SU-DHL-6 (cell line): Measurements from ENCODE around the gene SCN9A.
"Not testable (repeated sequence)": the region's sequence is repeated elsewhere in the genome, so short reads cannot be mapped to it uniquely, and the experiment has no call there.

Experiments used
- CTCF ChIP-seq: fragments of 200-600 bp; sonication (generic); IDR thresholded peaks from one replicate; pipeline ENCODE4 v1.5.1; 2017; ENCODE audit warnings: antibody characterized with exemption, mild to moderate bottlenecking, low read length, moderate library complexity; ENCODE audit not compliant: insufficient read depth, poor library complexity, severe bottlenecking
- EZH2phosphoT487 ChIP-seq: fragments of 200-600 bp; sonication (generic), shearing (Covaris generic); conservative IDR thresholded peaks from 2 replicates; pipeline ENCODE4 v1.6.1; 2018; ENCODE audit warnings: mild to moderate bottlenecking, antibody characterized with exemption, low read length, moderate library complexity, mixed read lengths

GRCh38 chr2:166407746-166408145 lies 32.0 kb upstream of the SCN9A start:
- TF ChIP-seq CTCF, EZH2phosphoT487: not testable (repeated sequence)
